Measurements from ENCODE around the gene DDAH2.

The DDAH2 gene

DNA sequence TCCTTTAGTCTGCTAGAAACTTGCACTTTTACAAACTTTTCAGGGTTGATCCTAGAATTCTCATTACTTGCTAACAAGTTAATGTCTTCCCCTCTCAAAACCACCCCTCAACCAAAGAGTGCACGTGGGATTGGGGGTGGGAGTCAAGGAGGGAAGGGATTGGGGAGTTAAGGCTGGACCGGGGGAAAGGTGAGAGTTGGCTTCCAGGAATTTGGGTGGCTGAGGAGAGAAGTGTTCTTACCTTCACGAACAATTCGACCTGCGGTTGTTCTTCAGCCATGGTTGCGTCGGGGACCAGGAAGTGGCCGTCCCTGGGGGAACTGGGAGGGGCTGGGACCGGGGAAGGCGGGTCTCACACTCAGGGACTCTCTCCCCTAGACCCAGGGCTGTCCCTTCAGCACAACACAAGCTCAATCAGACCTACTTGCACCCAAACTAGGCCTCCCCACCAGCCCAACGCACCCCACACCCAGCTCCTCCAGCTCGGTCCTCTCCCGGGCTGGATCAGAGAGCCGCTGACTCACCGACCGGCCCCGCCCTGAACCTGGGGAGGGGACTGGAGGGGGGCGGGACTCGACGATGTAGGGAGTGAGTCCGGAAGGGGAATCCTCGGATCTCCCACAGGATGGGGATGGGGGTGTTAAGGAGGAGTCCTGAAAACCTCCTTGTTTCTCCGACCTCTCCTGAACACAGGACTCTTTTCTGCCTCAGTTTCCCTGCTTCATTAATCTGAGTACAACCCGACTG, 7.1 kb upstream of the DDAH2 start, which contains the start of gene CLIC1 (continued):
- TF ChIP-seq, protein P1, sequence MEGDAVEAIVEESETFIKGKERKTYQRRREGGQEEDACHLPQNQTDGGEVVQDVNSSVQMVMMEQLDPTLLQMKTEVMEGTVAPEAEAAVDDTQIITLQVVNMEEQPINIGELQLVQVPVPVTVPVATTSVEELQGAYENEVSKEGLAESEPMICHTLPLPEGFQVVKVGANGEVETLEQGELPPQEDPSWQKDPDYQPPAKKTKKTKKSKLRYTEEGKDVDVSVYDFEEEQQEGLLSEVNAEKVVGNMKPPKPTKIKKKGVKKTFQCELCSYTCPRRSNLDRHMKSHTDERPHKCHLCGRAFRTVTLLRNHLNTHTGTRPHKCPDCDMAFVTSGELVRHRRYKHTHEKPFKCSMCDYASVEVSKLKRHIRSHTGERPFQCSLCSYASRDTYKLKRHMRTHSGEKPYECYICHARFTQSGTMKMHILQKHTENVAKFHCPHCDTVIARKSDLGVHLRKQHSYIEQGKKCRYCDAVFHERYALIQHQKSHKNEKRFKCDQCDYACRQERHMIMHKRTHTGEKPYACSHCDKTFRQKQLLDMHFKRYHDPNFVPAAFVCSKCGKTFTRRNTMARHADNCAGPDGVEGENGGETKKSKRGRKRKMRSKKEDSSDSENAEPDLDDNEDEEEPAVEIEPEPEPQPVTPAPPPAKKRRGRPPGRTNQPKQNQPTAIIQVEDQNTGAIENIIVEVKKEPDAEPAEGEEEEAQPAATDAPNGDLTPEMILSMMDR (tag by site-specific recombination; IDR thresholded peaks at IDR 0.05), result no peak
- TF ChIP-seq, protein P2, sequence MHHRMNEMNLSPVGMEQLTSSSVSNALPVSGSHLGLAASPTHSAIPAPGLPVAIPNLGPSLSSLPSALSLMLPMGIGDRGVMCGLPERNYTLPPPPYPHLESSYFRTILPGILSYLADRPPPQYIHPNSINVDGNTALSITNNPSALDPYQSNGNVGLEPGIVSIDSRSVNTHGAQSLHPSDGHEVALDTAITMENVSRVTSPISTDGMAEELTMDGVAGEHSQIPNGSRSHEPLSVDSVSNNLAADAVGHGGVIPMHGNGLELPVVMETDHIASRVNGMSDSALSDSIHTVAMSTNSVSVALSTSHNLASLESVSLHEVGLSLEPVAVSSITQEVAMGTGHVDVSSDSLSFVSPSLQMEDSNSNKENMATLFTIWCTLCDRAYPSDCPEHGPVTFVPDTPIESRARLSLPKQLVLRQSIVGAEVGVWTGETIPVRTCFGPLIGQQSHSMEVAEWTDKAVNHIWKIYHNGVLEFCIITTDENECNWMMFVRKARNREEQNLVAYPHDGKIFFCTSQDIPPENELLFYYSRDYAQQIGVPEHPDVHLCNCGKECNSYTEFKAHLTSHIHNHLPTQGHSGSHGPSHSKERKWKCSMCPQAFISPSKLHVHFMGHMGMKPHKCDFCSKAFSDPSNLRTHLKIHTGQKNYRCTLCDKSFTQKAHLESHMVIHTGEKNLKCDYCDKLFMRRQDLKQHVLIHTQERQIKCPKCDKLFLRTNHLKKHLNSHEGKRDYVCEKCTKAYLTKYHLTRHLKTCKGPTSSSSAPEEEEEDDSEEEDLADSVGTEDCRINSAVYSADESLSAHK (tag by site-specific recombination; IDR thresholded peaks at IDR 0.05), result peak; percentile 72; the same call in 1 of the 2 replicates
- TF ChIP-seq, protein P3, sequence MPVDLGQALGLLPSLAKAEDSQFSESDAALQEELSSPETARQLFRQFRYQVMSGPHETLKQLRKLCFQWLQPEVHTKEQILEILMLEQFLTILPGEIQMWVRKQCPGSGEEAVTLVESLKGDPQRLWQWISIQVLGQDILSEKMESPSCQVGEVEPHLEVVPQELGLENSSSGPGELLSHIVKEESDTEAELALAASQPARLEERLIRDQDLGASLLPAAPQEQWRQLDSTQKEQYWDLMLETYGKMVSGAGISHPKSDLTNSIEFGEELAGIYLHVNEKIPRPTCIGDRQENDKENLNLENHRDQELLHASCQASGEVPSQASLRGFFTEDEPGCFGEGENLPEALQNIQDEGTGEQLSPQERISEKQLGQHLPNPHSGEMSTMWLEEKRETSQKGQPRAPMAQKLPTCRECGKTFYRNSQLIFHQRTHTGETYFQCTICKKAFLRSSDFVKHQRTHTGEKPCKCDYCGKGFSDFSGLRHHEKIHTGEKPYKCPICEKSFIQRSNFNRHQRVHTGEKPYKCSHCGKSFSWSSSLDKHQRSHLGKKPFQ (tag by site-specific recombination; IDR thresholded peaks at IDR 0.05), result no peak
- TF ChIP-seq ZNF394 (tag by site-specific recombination; IDR thresholded peaks at IDR 0.05; ENCODE audit: borderline replicate concordance) (peak; percentile 61; the same call in 1 of the 2 replicates), EGR2 (tag by site-specific recombination; IDR thresholded peaks at IDR 0.05; ENCODE audit: low read depth) (no peak; the same call in 1 of the 2 replicates), ZNF768 (tag by site-specific recombination; IDR thresholded peaks at IDR 0.05) (no peak), HOXC10 (CRISPR knock-in tag; IDR thresholded peaks at IDR 0.05) (no peak), OVOL3 (tag by site-specific recombination; IDR thresholded peaks at IDR 0.05) (no peak), ZFP69B (tag by site-specific recombination; IDR thresholded peaks at IDR 0.05) (peak; percentile 27; the same call in 1 of the 2 replicates), ZNF146 (tag by site-specific recombination; IDR thresholded peaks at IDR 0.05) (no peak), ZNF266 (tag by site-specific recombination; IDR thresholded peaks at IDR 0.05; ENCODE audit: low read depth) (no peak), ZNF211 (tag by site-specific recombination; IDR thresholded peaks at IDR 0.05; ENCODE audit: low read depth) (no peak), ZBTB17 (tag by site-specific recombination; IDR thresholded peaks at IDR 0.05) (peak; percentile 94), ZNF24 (tag by site-specific recombination; IDR thresholded peaks at IDR 0.05) (no peak)
- TF ChIP-seq, protein P4, sequence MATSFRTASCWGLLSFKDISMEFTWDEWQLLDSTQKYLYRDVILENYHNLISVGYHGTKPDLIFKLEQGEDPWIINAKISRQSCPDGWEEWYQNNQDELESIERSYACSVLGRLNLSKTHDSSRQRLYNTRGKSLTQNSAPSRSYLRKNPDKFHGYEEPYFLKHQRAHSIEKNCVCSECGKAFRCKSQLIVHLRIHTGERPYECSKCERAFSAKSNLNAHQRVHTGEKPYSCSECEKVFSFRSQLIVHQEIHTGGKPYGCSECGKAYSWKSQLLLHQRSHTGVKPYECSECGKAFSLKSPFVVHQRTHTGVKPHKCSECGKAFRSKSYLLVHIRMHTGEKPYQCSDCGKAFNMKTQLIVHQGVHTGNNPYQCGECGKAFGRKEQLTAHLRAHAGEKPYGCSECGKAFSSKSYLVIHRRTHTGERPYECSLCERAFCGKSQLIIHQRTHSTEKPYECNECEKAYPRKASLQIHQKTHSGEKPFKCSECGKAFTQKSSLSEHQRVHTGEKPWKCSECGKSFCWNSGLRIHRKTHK (tag by site-specific recombination; IDR thresholded peaks at IDR 0.05), result no peak
- TF ChIP-seq, protein P5, sequence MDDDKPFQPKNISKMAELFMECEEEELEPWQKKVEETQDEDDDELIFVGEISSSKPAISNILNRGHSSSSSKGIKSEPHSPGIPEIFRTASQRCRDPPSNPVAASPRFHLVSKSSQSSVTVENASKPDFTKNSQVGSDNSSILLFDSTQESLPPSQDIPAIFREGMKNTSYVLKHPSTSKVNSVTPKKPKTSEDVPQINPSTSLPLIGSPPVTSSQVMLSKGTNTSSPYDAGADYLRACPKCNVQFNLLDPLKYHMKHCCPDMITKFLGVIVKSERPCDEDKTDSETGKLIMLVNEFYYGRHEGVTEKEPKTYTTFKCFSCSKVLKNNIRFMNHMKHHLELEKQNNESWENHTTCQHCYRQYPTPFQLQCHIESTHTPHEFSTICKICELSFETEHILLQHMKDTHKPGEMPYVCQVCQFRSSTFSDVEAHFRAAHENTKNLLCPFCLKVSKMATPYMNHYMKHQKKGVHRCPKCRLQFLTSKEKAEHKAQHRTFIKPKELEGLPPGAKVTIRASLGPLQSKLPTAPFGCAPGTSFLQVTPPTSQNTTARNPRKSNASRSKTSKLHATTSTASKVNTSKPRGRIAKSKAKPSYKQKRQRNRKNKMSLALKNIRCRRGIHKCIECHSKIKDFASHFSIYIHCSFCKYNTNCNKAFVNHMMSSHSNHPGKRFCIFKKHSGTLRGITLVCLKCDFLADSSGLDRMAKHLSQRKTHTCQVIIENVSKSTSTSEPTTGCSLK (tag by site-specific recombination; IDR thresholded peaks at IDR 0.05), result no peak
- TF ChIP-seq, protein P6, sequence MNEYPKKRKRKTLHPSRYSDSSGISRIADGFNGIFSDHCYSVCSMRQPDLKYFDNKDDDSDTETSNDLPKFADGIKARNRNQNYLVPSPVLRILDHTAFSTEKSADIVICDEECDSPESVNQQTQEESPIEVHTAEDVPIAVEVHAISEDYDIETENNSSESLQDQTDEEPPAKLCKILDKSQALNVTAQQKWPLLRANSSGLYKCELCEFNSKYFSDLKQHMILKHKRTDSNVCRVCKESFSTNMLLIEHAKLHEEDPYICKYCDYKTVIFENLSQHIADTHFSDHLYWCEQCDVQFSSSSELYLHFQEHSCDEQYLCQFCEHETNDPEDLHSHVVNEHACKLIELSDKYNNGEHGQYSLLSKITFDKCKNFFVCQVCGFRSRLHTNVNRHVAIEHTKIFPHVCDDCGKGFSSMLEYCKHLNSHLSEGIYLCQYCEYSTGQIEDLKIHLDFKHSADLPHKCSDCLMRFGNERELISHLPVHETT (tag by site-specific recombination; IDR thresholded peaks at IDR 0.05), result no peak
- TF ChIP-seq, protein P7, sequence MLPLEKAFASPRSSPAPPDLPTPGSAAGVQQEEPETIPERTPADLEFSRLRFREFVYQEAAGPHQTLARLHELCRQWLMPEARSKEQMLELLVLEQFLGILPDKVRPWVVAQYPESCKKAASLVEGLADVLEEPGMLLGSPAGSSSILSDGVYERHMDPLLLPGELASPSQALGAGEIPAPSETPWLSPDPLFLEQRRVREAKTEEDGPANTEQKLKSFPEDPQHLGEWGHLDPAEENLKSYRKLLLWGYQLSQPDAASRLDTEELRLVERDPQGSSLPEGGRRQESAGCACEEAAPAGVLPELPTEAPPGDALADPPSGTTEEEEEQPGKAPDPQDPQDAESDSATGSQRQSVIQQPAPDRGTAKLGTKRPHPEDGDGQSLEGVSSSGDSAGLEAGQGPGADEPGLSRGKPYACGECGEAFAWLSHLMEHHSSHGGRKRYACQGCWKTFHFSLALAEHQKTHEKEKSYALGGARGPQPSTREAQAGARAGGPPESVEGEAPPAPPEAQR (tag by site-specific recombination; IDR thresholded peaks at IDR 0.05), result no peak; the same call in 1 of the 2 replicates
- TF ChIP-seq, protein P8, sequence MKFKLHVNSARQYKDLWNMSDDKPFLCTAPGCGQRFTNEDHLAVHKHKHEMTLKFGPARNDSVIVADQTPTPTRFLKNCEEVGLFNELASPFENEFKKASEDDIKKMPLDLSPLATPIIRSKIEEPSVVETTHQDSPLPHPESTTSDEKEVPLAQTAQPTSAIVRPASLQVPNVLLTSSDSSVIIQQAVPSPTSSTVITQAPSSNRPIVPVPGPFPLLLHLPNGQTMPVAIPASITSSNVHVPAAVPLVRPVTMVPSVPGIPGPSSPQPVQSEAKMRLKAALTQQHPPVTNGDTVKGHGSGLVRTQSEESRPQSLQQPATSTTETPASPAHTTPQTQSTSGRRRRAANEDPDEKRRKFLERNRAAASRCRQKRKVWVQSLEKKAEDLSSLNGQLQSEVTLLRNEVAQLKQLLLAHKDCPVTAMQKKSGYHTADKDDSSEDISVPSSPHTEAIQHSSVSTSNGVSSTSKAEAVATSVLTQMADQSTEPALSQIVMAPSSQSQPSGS (tag by site-specific recombination; IDR thresholded peaks at IDR 0.05; ENCODE audit: low read depth), result no peak
- TF ChIP-seq, protein P9, sequence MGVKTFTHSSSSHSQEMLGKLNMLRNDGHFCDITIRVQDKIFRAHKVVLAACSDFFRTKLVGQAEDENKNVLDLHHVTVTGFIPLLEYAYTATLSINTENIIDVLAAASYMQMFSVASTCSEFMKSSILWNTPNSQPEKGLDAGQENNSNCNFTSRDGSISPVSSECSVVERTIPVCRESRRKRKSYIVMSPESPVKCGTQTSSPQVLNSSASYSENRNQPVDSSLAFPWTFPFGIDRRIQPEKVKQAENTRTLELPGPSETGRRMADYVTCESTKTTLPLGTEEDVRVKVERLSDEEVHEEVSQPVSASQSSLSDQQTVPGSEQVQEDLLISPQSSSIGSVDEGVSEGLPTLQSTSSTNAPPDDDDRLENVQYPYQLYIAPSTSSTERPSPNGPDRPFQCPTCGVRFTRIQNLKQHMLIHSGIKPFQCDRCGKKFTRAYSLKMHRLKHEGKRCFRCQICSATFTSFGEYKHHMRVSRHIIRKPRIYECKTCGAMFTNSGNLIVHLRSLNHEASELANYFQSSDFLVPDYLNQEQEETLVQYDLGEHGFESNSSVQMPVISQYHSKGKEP (tag by site-specific recombination; IDR thresholded peaks at IDR 0.05), result no peak

Data from HEK293 (cell line).